K562 (cell line): ENCODE data around the gene PHTF1. TPM values are rescaled to one million over a fixed set of nuclear protein-coding genes. Genes with fewer than 3 reads are reported as not detected.
"Not testable (repeated sequence)": the region's sequence is repeated elsewhere in the genome, so short reads cannot be mapped to it uniquely, and the experiment has no call there.

Experiments
- ATAC-seq: fragments of 200-7000 bp; cut with Tn5 transposase; 3 replicates; pipeline ENCODE4 v1.9.1; 2020; ENCODE audit warnings: moderate library complexity
- BruUV-seq: library from RNA; stranded (reverse); fragments of 400-500 nt; replicated peaks from 2 replicates; lab custom pipeline; 2021; lab: Mats Ljungman, UMichigan
- CTCF ChIA-PET: fragments of 300-600 bp; formaldehyde crosslinking; extraction: SDS; loops from one replicate; lab custom pipeline; 2021; ENCODE audit warnings: low intra/inter-chr PET ratio; lab: Yijun Ruan, JAX
- POLR2A ChIA-PET: fragments of 300-600, 350-650 bp; sonication (Branson Sonifier 250); formaldehyde crosslinking; extraction: SDS; loops from one replicate; lab custom pipeline; 2021; ENCODE audit warnings: antibody characterized with exemption, inconsistent platforms; lab: Yijun Ruan, JAX
- DNase-seq, 4 experiments: peaks; one replicate each; pipeline versions ENCODE4 v3.0.0 to v3.0.0-alpha.2; 2011 to 2018; ENCODE audit warnings: low spot score in 3 of 4, mixed read lengths in 3 of 4; ENCODE audit errors: extremely low read depth in 1 of 4
- FAIRE-seq: peaks from 2 replicates; lab custom pipeline; 2011; peaks lifted over from hg19 to GRCh38; lab: Jason Lieb, UNC
- H2AFZ ChIP-seq: 2 replicates; pipeline ENCODE4 v1.6.0; 2011; ENCODE audit warnings: low read depth, low read length, control low read depth, inconsistent platforms
- H3K27ac ChIP-seq: fragments of 200-600 bp; 3 replicates; pipeline ENCODE4 v1.8.0; 2011; ENCODE audit warnings: low read depth, mild to moderate bottlenecking, control low read depth, inconsistent platforms, low read length, moderate library complexity, mixed read lengths; ENCODE audit errors: extremely low read depth
- H3K27me3 ChIP-seq, 2 experiments: fragments of 300-600 bp in 1 of 2; 2 replicates in 1 of 2; 3 replicates in 1 of 2; pipeline versions ENCODE4 v1.6.0 to v1.8.0; 2011; ENCODE audit warnings: inconsistent platforms in 2 of 2, low read length in 2 of 2, mild to moderate bottlenecking in 1 of 2, mixed read lengths in 1 of 2, moderate library complexity in 1 of 2; ENCODE audit not compliant: control insufficient read depth in 2 of 2, insufficient read depth in 2 of 2
- H3K36me3 ChIP-seq: fragments of 300-600 bp; 3 replicates; pipeline ENCODE4 v1.8.0; 2011; ENCODE audit warnings: mild to moderate bottlenecking, low read length, inconsistent platforms; ENCODE audit not compliant: control insufficient read depth, insufficient read depth
- H3K4me1 ChIP-seq, 2 experiments: fragments of 200-600 bp in 1 of 2; replicated peaks in 1 of 2; 2 replicates in 1 of 2; 3 replicates in 1 of 2; pipeline versions ENCODE4 v1.5.1 to v1.8.0; 2011; ENCODE audit warnings: inconsistent platforms in 2 of 2, low read length in 2 of 2, mild to moderate bottlenecking in 1 of 2, mixed read lengths in 1 of 2, moderate library complexity in 1 of 2; ENCODE audit not compliant: control insufficient read depth in 2 of 2, insufficient read depth in 2 of 2
- H3K4me2 ChIP-seq: 2 replicates; pipeline ENCODE4 v1.6.1; 2011; ENCODE audit warnings: low read length, control low read depth, inconsistent platforms, mixed read lengths; ENCODE audit not compliant: insufficient read depth
- H3K4me3 ChIP-seq: fragments of 200-600 bp; sonication (generic), shearing (Covaris generic); 2 replicates; pipeline ENCODE4 v1.5.1; 2016; ENCODE audit warnings: control low read depth, inconsistent platforms
- H3K79me2 ChIP-seq: fragments of 200-600 bp; 3 replicates; pipeline ENCODE4 v1.8.0; 2011; ENCODE audit warnings: low read length, inconsistent platforms; ENCODE audit not compliant: control insufficient read depth, insufficient read depth
- H3K9ac ChIP-seq, 2 experiments: 2 replicates each; pipeline versions ENCODE4 v1.6.0 to v1.6.1; 2011; ENCODE audit warnings: low read depth in 2 of 2, low read length in 2 of 2, control low read depth in 1 of 2, inconsistent platforms in 1 of 2, mild to moderate bottlenecking in 1 of 2, mixed read lengths in 1 of 2; ENCODE audit not compliant: insufficient read depth in 1 of 2
- H3K9me1 ChIP-seq: one replicate; pipeline ENCODE4 v1.6.0; 2011; ENCODE audit warnings: inconsistent platforms, mild to moderate bottlenecking, low read length, moderate library complexity; ENCODE audit not compliant: control insufficient read depth, insufficient read depth
- H3K9me3 ChIP-seq: replicated peaks from 2 replicates; pipeline ENCODE4 v1.5.1; 2011; ENCODE audit warnings: low read depth, low read length, inconsistent platforms; ENCODE audit not compliant: control insufficient read depth, insufficient read depth
- H4K20me1 ChIP-seq: replicated peaks from 2 replicates; pipeline ENCODE4 v1.6.1; 2011; ENCODE audit warnings: low read length, inconsistent platforms, mixed read lengths; ENCODE audit not compliant: control insufficient read depth, insufficient read depth
- CBX1 ChIP-seq: sonication (generic); IDR thresholded peaks from 2 replicates; pipeline ENCODE4 v1.6.1; 2016; ENCODE audit warnings: antibody characterized with exemption, low read depth, mild to moderate bottlenecking
- CBX3 ChIP-seq, 2 experiments: IDR thresholded peaks; 1 replicate in 1 of 2; 2 replicates in 1 of 2; pipeline ENCODE4 v1.6.1; 2012; ENCODE audit warnings: inconsistent platforms in 2 of 2, low read length in 2 of 2, borderline replicate concordance in 1 of 2, control low read depth in 1 of 2
- CBX5 ChIP-seq: IDR thresholded peaks from 2 replicates; pipeline ENCODE4 v1.6.1; 2014; ENCODE audit warnings: low read depth, borderline replicate concordance
- HNRNPK ChIP-seq: fragments of 200-400 bp; formaldehyde crosslinking; IDR thresholded peaks from one replicate; pipeline ENCODE4 v1.6.1; 2018; ENCODE audit warnings: mild to moderate bottlenecking, low read depth, low read length; ENCODE audit not compliant: poor library complexity, severe bottlenecking
- TRIM28 ChIP-seq: fragments of 450-650 bp; IDR thresholded peaks from 2 replicates; pipeline ENCODE4 v1.6.1; 2017
- ZBTB7A ChIP-seq: IDR thresholded peaks from 2 replicates; pipeline ENCODE4 v1.6.1; 2011; ENCODE audit warnings: low read depth, mild to moderate bottlenecking, low read length, moderate library complexity, borderline replicate concordance; ENCODE audit not compliant: control insufficient read depth
- ZFP36 ChIP-seq: fragments of 150-350 bp; IDR thresholded peaks from 2 replicates; pipeline ENCODE4 v1.6.1; 2018; ENCODE audit warnings: low read length, low read depth; ENCODE audit not compliant: partially characterized antibody
- ZNF280A ChIP-seq: fragments of 450-650 bp; IDR thresholded peaks from 2 replicates; pipeline ENCODE4 v1.6.1; 2018; ENCODE audit warnings: mild to moderate bottlenecking, low read depth; ENCODE audit not compliant: partially characterized antibody
- ZNF324 ChIP-seq: fragments of 250-450 bp; sonication (Bioruptor Pico); IDR thresholded peaks from 2 replicates; pipeline ENCODE4 v1.4.0; 2020; ENCODE audit warnings: mild to moderate bottlenecking
- WGBS: fragments of 100-300 bp; shearing (Covaris generic); methylation state at CpG from one replicate; pipeline ENCODE4 v1.1.6; 2016; ENCODE audit warnings: low coverage, mixed read lengths; ENCODE audit not compliant: insufficient coverage; ENCODE audit errors: missing lambda C conversion rate; 5-methylcytosine and 5-hydroxymethylcytosine counted together
- in situ Hi-C: fragments of 300-500 bp; cut with MboI; formaldehyde crosslinking; loops from 4 replicates; pipeline ENCODE4 v1.15.0; 2018; ENCODE audit warnings: inconsistent platforms, mixed read lengths
- intact Hi-C: fragments of 100-400 bp; cut with micrococcal nuclease; formaldehyde crosslinking; loops from 2 replicates; pipeline ENCODE4 v1.14.2; 2022
- polyA plus RNA-seq, 8 experiments: library from polyadenylated mRNA; depleted of rRNA in 4 of 8; stranded (reverse) in 5 of 8; unstranded in 3 of 8; fragments of >200 nt; fragmentation: Nextera tagmentation in 2 of 8; fragmentation: Illumina TruSeq in 1 of 8; extraction: Ambion mirVana in 2 of 8; extraction: Trizol in 1 of 8; gene quantifications; 2 replicates each; pipeline versions ENCODE4 v1.2.1 to v1.2.3, GENCODE V29; 2011 to 2014; ENCODE audit warnings: inconsistent platforms in 1 of 8, missing spikeins in 1 of 8
- total RNA-seq, 7 experiments: library from RNA; depleted of rRNA in 6 of 7; stranded (reverse); fragments of >200 nt in 6 of 7; fragmentation: Illumina TruSeq in 2 of 7; extraction: Trizol in 2 of 7; gene quantifications; 2 replicates each; pipeline versions ENCODE4 v1.2.1 to v1.2.3, GENCODE V29; 2011 to 2021; ENCODE audit warnings: low replicate concordance in 1 of 7
- TF ChIP-seq, protein P1 (sequence below): fragments of 150-350 bp; IDR thresholded peaks from 2 replicates; pipeline ENCODE4 v1.6.1; 2014; ENCODE audit warnings: low read depth, mild to moderate bottlenecking, low read length, borderline replicate concordance

PHTF1 gene
- total and polyA plus RNA-seq, 9 of the 15 experiments (the other 6 are each of a cell fraction or from before 2014, with no cell fraction given): 8.4 to 36.2 (median 23.0) TPM

- BruUV-seq: no TSS peak
- H3K27ac ChIP-seq: no peak overlapping the region
- FAIRE-seq (no peak), DNase-seq (no peak), ATAC-seq (no peak)
- H3K9me3 ChIP-seq: peaks cover 16% of the 10 kb centered on the region
- H4K20me1 ChIP-seq: no peaks in the 10 kb centered on the region
- POLR2A ChIA-PET: interaction anchor here (0.6 kb wide), 1 partner anchor 561 kb away, joined by 3 read pairs; no protein-coding TSS in a partner anchor
- no peaks in the 10 kb centered on the region for H3K79me2 ChIP-seq
- H3K36me3 ChIP-seq: peaks cover 40% of the 10 kb centered on the region; the same call in 2 of the 3 replicates
- no peaks in the 10 kb centered on the region for H3K9me1 ChIP-seq
- 81% methylated on average over 2 of the region's 2 CpGs for whole genome bisulfite sequencing
- CTCF ChIA-PET: no interaction called here
- H2AFZ ChIP-seq: no peak overlapping the region
- no peak overlapping the region for H3K4me2 ChIP-seq
- no peaks in the 10 kb centered on the region for H3K27me3 ChIP-seq
- H3K4me1 ChIP-seq: no peaks in the 10 kb centered on the region
- intact Hi-C loops (no loop called here), in situ Hi-C loops (no loop called here)
- TF ChIP-seq ZNF324 (CRISPR knock-in tag): peak; percentile 93
- TF ChIP-seq HNRNPK: no peak
- no peak overlapping the region for H3K9ac ChIP-seq
- H3K4me3 ChIP-seq: no peak overlapping the region
Measured at GRCh38 chr1:113721010-113721409, 38.3 kb downstream of the PHTF1 start.

DNA sequence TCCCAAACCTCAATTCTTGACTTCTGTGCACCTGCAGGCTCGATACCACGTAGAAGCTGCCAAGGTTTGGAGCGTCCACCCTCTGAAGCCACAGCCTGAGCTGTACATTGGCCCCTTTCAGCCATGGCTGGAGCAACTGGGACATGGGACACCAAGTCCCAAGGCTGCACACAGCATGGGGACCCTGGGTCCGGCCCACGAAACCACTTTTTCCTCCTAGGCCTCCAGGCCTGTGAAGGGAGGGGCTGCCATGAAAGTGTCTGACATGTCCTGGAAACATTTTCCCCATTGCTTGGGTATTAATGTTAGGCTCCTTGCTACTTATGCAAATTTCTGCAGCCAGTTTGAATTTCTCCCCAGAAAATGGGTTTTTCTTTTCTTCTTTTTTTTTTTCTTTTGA is 40.7 kb downstream of the PHTF1 start:
- in situ Hi-C loops, H3K79me2 ChIP-seq, H3K4me1 ChIP-seq, H3K4me3 ChIP-seq, ATAC-seq, H3K27ac ChIP-seq, H4K20me1 ChIP-seq, H3K4me2 ChIP-seq, DNase-seq, H3K9ac ChIP-seq, H2AFZ ChIP-seq, intact Hi-C loops, H3K9me1 ChIP-seq, CTCF ChIA-PET, BruUV-seq, FAIRE-seq, H3K27me3 ChIP-seq: not testable (repeated sequence)
- H3K36me3 ChIP-seq: peaks cover 33% of the 10 kb centered on the region; the same call in 2 of the 3 replicates
- WGBS: 88% methylated on average over 5 of the region's 5 CpGs
- POLR2A ChIA-PET: interaction anchor here (0.6 kb wide), 1 partner anchor 1205 kb away, joined by 3 read pairs; no protein-coding TSS in a partner anchor
- TF ChIP-seq CBX5: peak; percentile 53; the same call in 1 of the 2 replicates
- TF ChIP-seq ZBTB7A: peak; percentile 21; the same call in 1 of the 2 replicates
- TF ChIP-seq ZFP36: peak; percentile 90
- TF ChIP-seq ZNF280A: peak; percentile 18
- TF ChIP-seq CBX3 (IDR thresholded peaks at IDR 0.05; ENCODE audit: borderline replicate concordance in 1 of 2, low read length in 2 of 2): peak in 1 of 2 experiments; percentile 48; a peak in 1 of 3 replicates
- TF ChIP-seq, protein P1, sequence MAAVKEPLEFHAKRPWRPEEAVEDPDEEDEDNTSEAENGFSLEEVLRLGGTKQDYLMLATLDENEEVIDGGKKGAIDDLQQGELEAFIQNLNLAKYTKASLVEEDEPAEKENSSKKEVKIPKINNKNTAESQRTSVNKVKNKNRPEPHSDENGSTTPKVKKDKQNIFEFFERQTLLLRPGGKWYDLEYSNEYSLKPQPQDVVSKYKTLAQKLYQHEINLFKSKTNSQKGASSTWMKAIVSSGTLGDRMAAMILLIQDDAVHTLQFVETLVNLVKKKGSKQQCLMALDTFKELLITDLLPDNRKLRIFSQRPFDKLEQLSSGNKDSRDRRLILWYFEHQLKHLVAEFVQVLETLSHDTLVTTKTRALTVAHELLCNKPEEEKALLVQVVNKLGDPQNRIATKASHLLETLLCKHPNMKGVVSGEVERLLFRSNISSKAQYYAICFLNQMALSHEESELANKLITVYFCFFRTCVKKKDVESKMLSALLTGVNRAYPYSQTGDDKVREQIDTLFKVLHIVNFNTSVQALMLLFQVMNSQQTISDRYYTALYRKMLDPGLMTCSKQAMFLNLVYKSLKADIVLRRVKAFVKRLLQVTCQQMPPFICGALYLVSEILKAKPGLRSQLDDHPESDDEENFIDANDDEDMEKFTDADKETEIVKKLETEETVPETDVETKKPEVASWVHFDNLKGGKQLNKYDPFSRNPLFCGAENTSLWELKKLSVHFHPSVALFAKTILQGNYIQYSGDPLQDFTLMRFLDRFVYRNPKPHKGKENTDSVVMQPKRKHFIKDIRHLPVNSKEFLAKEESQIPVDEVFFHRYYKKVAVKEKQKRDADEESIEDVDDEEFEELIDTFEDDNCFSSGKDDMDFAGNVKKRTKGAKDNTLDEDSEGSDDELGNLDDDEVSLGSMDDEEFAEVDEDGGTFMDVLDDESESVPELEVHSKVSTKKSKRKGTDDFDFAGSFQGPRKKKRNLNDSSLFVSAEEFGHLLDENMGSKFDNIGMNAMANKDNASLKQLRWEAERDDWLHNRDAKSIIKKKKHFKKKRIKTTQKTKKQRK: 0 out of 2 replicates have a peak, but pooled peaks have one; percentile 49
- TF ChIP-seq CBX1: 0 out of 2 replicates have a peak, but pooled peaks have one; percentile 64
- peak; percentile 68; the same call in 1 of the 2 replicates for TF ChIP-seq TRIM28
- H3K9me3 ChIP-seq: peaks cover 16% of the 10 kb centered on the region
